GM12872 (cell line): ENCODE measurements around the gene DOP1A.

ENCODE experiments used
- CTCF ChIP-seq: IDR thresholded peaks from 3 replicates; pipeline ENCODE4 v1.5.1; 2011; ENCODE audit warnings: low read depth, mild to moderate bottlenecking, low read length, moderate library complexity; ENCODE audit not compliant: insufficient read depth

The DOP1A gene

GRCh38 chr6:83151114-83151513 is 83.6 kb downstream of the DOP1A start:
- no peak for TF ChIP-seq CTCF

- TF ChIP-seq CTCF, result no peak
Measured at GRCh38 chr6:83152913-83153312, 85.4 kb downstream of the DOP1A start.

GRCh38 chr6:83153883-83154521 is 86.5 kb downstream of the DOP1A start:
- no peak for TF ChIP-seq CTCF

- TF ChIP-seq CTCF, result no peak
Measured at GRCh38 chr6:83155794-83156193, 88.3 kb downstream of the DOP1A start.

GRCh38 chr6:83160167-83160566 is 92.7 kb downstream of the DOP1A start:
- TF ChIP-seq CTCF, result no peak

- no peak for TF ChIP-seq CTCF
Measured at GRCh38 chr6:83167726-83168278, 100.3 kb downstream of the DOP1A start.

GRCh38 chr6:83168556-83168955 is 101.1 kb downstream of the DOP1A start:
- TF ChIP-seq CTCF, result no peak
